Right atrium auricular region (tissue), 2 donors: Measurements from ENCODE around the gene TMEM45B. TPM values are rescaled to one million over a fixed set of nuclear protein-coding genes. Genes with fewer than 3 reads are reported as not detected.
A peak's percentile ranks its signal among the peaks of the same experiment; 100 is the strongest.

ENCODE experiments used
- DNase-seq: peaks from one replicate; pipeline ENCODE4 v3.0.0-alpha.2; 2019; ENCODE audit warnings: low spot score
- H3K27ac ChIP-seq, 2 donors: fragments of 200-600 bp; sonication (generic); 1 replicate in 1 of 2; 2 replicates in 1 of 2; pipeline ENCODE4 v1.5.1; 2016 to 2019
- H3K27me3 ChIP-seq, 2 donors: fragments of 200-600 bp; sonication (generic); one replicate each; pipeline versions ENCODE4 v1.5.1 to v1.6.0; 2017 to 2019
- H3K36me3 ChIP-seq: fragments of 200-600 bp; sonication (generic); one replicate; pipeline ENCODE4 v1.5.1; 2016
- H3K4me1 ChIP-seq, 2 donors: fragments of 200-600 bp; sonication (generic); one replicate each; pipeline versions ENCODE4 v1.5.1 to v1.6.0; 2017 to 2019
- H3K4me3 ChIP-seq, 2 donors: fragments of 200-600 bp; sonication (generic); 1 replicate in 1 of 2; 2 replicates in 1 of 2; pipeline ENCODE4 v1.5.1; 2017 to 2019; ENCODE audit warnings: mild to moderate bottlenecking in 1 of 2, moderate library complexity in 1 of 2
- H3K9me3 ChIP-seq, 2 donors: fragments of 200-600 bp; sonication (generic); one replicate each; pipeline ENCODE4 v1.5.1; 2019
- total RNA-seq, 2 donors: library from RNA; depleted of rRNA; stranded (reverse); fragments of >200 nt; gene quantifications; one replicate each; pipeline ENCODE4 v1.1.0, GENCODE V29; 2016
- TF ChIP-seq, protein P1 (sequence below), 2 donors: fragments of 200-600 bp; sonication (generic); IDR thresholded peaks; one replicate each; pipeline ENCODE4 v1.5.1; 2019; ENCODE audit warnings: antibody characterized with exemption in 2 of 2

Gene TMEM45B
- total RNA-seq, 2 donors from 2014 or later: not detected

GRCh38 chr11:129871914-129872313 is 56.3 kb downstream of the TMEM45B start:
- no peak overlapping the region for H3K4me3 ChIP-seq
- TF ChIP-seq, protein P1, sequence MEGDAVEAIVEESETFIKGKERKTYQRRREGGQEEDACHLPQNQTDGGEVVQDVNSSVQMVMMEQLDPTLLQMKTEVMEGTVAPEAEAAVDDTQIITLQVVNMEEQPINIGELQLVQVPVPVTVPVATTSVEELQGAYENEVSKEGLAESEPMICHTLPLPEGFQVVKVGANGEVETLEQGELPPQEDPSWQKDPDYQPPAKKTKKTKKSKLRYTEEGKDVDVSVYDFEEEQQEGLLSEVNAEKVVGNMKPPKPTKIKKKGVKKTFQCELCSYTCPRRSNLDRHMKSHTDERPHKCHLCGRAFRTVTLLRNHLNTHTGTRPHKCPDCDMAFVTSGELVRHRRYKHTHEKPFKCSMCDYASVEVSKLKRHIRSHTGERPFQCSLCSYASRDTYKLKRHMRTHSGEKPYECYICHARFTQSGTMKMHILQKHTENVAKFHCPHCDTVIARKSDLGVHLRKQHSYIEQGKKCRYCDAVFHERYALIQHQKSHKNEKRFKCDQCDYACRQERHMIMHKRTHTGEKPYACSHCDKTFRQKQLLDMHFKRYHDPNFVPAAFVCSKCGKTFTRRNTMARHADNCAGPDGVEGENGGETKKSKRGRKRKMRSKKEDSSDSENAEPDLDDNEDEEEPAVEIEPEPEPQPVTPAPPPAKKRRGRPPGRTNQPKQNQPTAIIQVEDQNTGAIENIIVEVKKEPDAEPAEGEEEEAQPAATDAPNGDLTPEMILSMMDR (IDR thresholded peaks at IDR 0.05): no peak
- H3K36me3 ChIP-seq: peaks cover 88% of the 10 kb centered on the region
- no peak overlapping the region for H3K27ac ChIP-seq
- no peaks in the 10 kb centered on the region for H3K4me1 ChIP-seq
- DNase-seq: no peak
- H3K27me3 ChIP-seq: no peaks in the 10 kb centered on the region
- no peaks in the 10 kb centered on the region for H3K9me3 ChIP-seq

DNA sequence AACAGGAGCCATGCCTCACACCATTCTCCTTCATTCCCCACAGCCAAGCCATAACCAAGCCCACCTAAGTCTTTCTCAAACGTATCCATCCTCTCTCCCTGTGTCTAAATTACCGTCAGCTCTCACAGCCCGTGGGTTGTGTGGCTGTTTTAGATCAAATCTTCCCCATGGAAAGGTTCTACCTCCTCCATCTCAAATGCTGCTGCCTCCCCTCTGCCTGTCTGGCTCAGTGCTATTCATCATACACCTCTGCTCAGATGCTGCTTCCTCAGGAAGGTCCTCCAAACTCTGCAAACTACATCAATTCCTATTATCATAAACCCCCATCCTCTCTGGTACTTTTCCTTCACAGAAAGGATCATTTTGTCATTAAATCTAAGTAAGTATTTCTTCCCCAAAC is 64.7 kb downstream of the TMEM45B start:
- Histone ChIP-seq H3K4me1 (no peaks in the 10 kb centered on the region), H3K27me3 (no peaks in the 10 kb centered on the region), H3K36me3 (peaks cover 97% of the 10 kb centered on the region), H3K27ac (no peak overlapping the region), H3K9me3 (no peaks in the 10 kb centered on the region), H3K4me3 (no peak overlapping the region)
- DNase-seq: no peak
- TF ChIP-seq, protein P1 (IDR thresholded peaks at IDR 0.05): no peak

GRCh38 chr11:129881570-129882170 is 66.0 kb downstream of the TMEM45B start:
- no peaks in the 10 kb centered on the region for H3K4me1 ChIP-seq
- TF ChIP-seq, protein P1 (IDR thresholded peaks at IDR 0.05): peak in 1 of 2 donors; percentile 35
- no peaks in the 10 kb centered on the region for H3K9me3 ChIP-seq
- H3K4me3 ChIP-seq: no peak overlapping the region
- DNase-seq: no peak
- H3K36me3 ChIP-seq: peaks cover 99% of the 10 kb centered on the region
- no peaks in the 10 kb centered on the region for H3K27me3 ChIP-seq
- H3K27ac ChIP-seq: no peak overlapping the region

- TF ChIP-seq, protein P1 (IDR thresholded peaks at IDR 0.05): no peak
- H3K27me3 ChIP-seq: no peaks in the 10 kb centered on the region
- H3K27ac ChIP-seq: no peak overlapping the region
- H3K9me3 ChIP-seq: no peaks in the 10 kb centered on the region
- no peak overlapping the region for H3K4me3 ChIP-seq
- no peaks in the 10 kb centered on the region for H3K4me1 ChIP-seq
- H3K36me3 ChIP-seq: peaks cover 99% of the 10 kb centered on the region
- DNase-seq: no peak
Observed at GRCh38 chr11:129884581-129884980, 68.9 kb downstream of the TMEM45B start.

- H3K27me3 ChIP-seq: no peaks in the 10 kb centered on the region
Observed at GRCh38 chr11:129885381-129885780, 69.7 kb downstream of the TMEM45B start.

More at GRCh38 chr11:129885381-129885780, 69.7 kb downstream of the TMEM45B start:
- no peak for DNase-seq
- TF ChIP-seq, protein P1 (IDR thresholded peaks at IDR 0.05): no peak
- Histone ChIP-seq H3K27ac (no peak overlapping the region), H3K4me3 (no peak overlapping the region), H3K36me3 (peaks cover 93% of the 10 kb centered on the region), H3K4me1 (no peaks in the 10 kb centered on the region), H3K9me3 (no peaks in the 10 kb centered on the region)
